Fibroblast of skin of scalp (primary cell): Measurements from ENCODE around the gene PEX7.
"Not testable (repeated sequence)": the region's sequence is repeated elsewhere in the genome, so short reads cannot be mapped to it uniquely, and the experiment has no call there.

Experiments
- DNase-seq: peaks from one replicate; pipeline ENCODE4 v3.0.0-alpha.2; 2013

PEX7 gene

DNA sequence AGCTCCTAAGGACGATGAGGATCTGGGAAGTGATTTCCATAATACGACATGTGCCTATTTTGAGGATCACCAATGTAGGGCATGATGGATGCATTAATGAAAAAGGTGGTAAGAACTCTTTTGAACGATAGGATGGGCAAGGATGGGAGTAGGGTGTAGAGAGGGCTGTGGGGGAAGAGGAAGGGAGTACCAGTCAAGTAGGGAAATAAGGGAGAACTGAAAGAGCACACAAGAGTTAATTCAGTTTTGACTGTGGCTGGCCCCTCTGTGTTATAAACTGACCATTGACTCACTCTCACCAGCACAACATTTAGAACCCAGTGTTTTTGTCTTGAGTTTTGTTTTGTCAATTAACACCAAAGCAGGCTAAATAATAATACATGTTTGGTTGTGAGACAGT, 132.7 kb downstream of the PEX7 start:
- no peak for DNase-seq

DNA sequence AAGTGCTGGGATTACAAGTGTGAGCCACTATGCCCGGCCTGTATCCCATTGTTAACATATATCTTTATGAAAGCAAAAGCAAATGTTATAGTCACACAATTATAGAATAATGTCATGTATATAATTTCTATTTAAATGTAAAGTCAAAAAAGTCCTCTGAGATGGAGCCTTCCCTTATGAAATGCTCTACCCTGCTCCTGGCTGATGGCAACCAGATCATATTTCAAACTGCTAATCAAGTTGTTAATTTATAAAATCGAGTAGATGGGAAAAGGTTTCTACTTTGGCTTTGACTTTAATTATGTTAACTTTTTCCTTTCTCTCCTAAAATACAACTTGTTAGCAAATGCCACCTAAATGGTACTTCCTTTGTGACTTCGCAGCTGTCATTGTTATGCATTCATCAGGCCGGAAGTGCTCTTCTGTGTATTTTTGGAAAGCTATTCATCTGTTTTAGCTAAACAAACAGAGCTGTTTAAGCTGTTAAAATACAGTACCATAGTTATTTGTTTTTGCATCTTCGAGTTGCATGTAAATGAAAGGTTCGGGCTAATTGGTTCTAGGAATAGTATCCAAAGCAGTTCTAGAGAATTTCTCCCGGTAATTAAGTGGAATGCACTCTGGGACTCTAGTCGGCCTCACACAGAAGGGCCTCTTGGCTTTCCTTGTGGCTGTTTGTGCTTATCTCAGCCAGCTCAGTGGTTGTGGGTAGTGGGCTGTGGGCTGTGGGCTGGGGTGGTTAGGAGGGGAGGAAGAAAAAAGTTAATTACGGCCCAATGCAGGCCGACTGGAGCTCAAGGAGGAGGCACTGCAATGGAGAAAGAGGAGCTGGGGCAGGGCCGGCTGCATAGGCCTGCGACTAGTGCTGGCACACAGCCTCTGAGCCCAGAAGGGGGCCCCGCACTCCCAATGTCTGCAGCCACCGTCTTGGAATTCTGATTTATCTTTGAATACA, 134.5 kb downstream of the PEX7 start:
- no peak for DNase-seq

DNA sequence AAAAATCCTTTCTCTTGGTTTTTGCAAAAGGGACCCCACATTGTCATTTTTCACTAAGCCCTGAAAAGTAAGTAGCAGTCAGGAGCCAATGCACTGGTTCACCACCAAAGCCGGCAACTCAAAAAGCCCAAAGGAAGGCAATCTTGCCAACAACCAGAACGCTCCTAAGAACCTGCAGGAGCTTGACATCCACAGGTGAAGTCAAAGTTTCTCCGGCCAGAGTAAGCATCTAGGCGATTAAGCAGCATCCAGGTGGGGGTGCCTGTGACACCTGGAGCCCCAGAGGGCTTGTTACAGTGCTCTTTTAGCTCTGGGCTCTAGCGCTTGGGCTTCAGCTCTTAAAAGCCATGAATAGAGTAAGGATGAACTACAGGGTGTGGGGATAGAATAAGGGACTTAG, 135.8 kb downstream of the PEX7 start:
- no peak for DNase-seq

GRCh38 chr6:136959471-136959891, 137.1 kb downstream of the PEX7 start:
- DNase-seq, result no peak

GRCh38 chr6:136959935-136960334, 137.5 kb downstream of the PEX7 start:
- DNase-seq, result not testable (repeated sequence)

GRCh38 chr6:136960781-136961180, 138.4 kb downstream of the PEX7 start:
- DNase-seq, result no peak

DNA sequence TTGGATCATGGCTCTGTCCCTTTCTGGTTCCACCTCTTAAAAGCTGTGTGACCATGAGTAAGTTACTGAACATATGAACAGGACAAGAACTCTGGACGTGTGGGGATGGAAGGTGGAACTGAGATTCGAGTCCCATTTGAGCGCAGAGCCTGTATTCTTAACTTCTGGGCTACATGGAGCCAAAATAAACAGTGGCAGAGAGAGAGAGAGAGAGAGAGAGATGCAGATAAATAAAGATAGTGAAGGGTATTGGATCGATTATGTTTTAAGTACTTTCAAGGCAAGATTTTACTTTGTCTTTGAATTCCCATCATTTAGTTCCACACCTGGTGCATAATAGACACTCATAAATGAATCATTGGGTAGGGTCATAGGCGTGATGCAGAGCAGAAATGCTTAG, 139.5 kb downstream of the PEX7 start:
- DNase-seq, result no peak

- no peak for DNase-seq
Measured at GRCh38 chr6:136962661-136963060, 140.3 kb downstream of the PEX7 start.

DNA sequence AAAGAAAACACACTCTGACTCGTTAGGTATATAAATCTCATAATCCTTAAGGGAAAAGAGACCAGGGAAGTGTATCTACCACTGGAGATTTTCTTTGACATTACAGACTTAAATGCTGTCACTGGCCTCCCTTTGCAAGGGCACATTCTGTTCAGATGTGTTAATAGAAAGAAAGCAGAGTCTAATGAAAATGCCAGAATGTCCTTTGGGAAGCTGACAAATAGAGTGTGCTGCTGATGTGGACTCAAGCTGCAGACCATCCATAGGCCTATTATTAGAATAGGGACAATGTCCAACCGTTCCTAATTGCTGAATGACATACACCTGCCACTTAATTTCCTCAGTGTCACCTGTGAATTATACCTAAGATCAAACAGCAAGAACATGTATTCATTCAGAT, 140.9 kb downstream of the PEX7 start:
- no peak for DNase-seq
